ENCODE data around the gene ASCC2.

- TF ChIP-seq, protein P1, sequence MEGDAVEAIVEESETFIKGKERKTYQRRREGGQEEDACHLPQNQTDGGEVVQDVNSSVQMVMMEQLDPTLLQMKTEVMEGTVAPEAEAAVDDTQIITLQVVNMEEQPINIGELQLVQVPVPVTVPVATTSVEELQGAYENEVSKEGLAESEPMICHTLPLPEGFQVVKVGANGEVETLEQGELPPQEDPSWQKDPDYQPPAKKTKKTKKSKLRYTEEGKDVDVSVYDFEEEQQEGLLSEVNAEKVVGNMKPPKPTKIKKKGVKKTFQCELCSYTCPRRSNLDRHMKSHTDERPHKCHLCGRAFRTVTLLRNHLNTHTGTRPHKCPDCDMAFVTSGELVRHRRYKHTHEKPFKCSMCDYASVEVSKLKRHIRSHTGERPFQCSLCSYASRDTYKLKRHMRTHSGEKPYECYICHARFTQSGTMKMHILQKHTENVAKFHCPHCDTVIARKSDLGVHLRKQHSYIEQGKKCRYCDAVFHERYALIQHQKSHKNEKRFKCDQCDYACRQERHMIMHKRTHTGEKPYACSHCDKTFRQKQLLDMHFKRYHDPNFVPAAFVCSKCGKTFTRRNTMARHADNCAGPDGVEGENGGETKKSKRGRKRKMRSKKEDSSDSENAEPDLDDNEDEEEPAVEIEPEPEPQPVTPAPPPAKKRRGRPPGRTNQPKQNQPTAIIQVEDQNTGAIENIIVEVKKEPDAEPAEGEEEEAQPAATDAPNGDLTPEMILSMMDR (IDR thresholded peaks at IDR 0.05) = no peak
- TF ChIP-seq POLR2A (IDR thresholded peaks at IDR 0.05) = peak in 1 of 2 donors; percentile 24
These were observed 6.1 kb downstream of the ASCC2 start for GRCh38 chr22:29831958-29832357.
